ENCODE data around the gene FAAH.
"Not testable (repeated sequence)": the region's sequence is repeated elsewhere in the genome, so short reads cannot be mapped to it uniquely, and the experiment has no call there.

The FAAH gene

GRCh38 chr1:46394108-46394871 is at the start of gene FAAH:
Gene FAAH, plus strand, starts transcription at chr1:46394317. Its CDS starts 32 bp downstream, at chr1:46394349.
- TF ChIP-seq, protein P1, sequence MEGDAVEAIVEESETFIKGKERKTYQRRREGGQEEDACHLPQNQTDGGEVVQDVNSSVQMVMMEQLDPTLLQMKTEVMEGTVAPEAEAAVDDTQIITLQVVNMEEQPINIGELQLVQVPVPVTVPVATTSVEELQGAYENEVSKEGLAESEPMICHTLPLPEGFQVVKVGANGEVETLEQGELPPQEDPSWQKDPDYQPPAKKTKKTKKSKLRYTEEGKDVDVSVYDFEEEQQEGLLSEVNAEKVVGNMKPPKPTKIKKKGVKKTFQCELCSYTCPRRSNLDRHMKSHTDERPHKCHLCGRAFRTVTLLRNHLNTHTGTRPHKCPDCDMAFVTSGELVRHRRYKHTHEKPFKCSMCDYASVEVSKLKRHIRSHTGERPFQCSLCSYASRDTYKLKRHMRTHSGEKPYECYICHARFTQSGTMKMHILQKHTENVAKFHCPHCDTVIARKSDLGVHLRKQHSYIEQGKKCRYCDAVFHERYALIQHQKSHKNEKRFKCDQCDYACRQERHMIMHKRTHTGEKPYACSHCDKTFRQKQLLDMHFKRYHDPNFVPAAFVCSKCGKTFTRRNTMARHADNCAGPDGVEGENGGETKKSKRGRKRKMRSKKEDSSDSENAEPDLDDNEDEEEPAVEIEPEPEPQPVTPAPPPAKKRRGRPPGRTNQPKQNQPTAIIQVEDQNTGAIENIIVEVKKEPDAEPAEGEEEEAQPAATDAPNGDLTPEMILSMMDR (IDR thresholded peaks at IDR 0.05; ENCODE audit: control insufficient read depth, extremely low read depth, insufficient read depth): no peak
- peak; percentile 52 for DNase-seq (ENCODE audit: low read depth)
- peak within 1 kb of the TSS; percentile 97 for H3K4me3 ChIP-seq (ENCODE audit: low read depth, low read length)

DNA sequence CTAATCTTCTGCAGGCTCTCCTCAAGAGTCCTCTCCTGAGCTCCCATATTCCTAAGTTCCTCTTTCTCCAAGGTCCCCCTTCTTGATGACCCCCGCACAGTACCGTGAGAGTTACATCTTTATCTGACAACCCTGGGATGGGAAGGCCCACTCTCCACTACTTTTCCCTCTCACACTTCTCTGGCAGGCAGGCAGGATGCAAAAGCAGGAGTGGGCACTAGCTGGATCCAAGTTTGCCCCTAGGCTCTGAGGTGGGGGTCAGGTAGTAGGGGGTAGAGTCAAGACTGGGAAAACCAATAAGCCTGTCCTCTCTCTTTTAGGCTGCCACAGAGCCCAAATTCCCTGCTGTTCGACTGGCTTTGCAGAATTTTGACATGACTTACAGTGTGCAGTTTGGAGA is 49.6 kb upstream of the FAAH start:
- DNase-seq (ENCODE audit: low read depth): no peak
- TF ChIP-seq, protein P1 (IDR thresholded peaks at IDR 0.05; ENCODE audit: control insufficient read depth, extremely low read depth, insufficient read depth): no peak
- H3K4me3 ChIP-seq (ENCODE audit: low read depth, low read length): no peak overlapping the region

DNA sequence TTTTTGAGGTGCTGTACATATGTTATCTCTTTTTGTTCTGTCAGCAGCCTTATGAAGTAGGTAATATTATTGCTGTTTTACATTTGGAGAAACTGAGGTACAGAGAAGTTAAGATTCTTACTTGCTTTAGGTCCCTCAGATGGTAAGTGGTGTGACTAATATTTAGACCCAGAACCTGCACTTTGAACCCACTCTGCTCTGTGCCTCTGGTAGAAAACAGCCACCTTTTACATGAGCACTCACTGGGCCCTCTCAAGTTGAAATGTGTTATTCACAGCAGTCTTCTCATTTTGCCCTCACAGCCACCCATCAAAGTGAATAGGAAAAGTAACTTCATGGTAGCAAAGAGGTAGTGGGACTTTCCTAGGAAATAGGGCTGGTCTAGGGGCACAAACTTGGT is 48.8 kb upstream of the FAAH start:
- TF ChIP-seq, protein P1 (IDR thresholded peaks at IDR 0.05; ENCODE audit: control insufficient read depth, extremely low read depth, insufficient read depth): no peak
- DNase-seq (ENCODE audit: low read depth): no peak
- no peak overlapping the region for H3K4me3 ChIP-seq (ENCODE audit: low read depth, low read length)

DNA sequence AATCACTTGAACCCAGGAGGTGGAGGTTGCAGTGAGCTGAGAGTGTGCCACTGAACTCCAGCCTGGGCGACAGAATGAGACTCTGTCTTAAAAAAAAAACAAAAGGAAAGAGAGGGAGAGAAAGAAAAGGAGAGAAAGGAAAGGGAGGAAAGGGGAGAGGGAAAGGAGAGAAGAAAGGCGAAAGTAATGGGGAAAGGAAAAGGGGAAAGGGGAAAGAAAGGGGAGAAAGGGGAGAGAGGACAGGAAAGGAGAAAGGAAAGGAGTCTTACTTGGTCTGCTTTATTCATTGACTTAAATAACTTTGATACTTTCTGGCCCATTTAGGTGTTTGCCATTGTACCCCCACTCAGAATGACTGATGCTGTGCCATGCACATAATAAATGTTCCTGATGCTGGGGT is 41.8 kb upstream of the FAAH start:
- no peak overlapping the region for H3K4me3 ChIP-seq (ENCODE audit: low read depth, low read length)
- no peak for DNase-seq (ENCODE audit: low read depth)
- TF ChIP-seq, protein P1 (IDR thresholded peaks at IDR 0.05; ENCODE audit: control insufficient read depth, extremely low read depth, insufficient read depth): no peak

GRCh38 chr1:46355920-46356319 is 38.2 kb upstream of the FAAH start:
- not testable (repeated sequence) for H3K4me3 ChIP-seq (ENCODE audit: low read depth, low read length); DNase-seq (ENCODE audit: low read depth)

DNA sequence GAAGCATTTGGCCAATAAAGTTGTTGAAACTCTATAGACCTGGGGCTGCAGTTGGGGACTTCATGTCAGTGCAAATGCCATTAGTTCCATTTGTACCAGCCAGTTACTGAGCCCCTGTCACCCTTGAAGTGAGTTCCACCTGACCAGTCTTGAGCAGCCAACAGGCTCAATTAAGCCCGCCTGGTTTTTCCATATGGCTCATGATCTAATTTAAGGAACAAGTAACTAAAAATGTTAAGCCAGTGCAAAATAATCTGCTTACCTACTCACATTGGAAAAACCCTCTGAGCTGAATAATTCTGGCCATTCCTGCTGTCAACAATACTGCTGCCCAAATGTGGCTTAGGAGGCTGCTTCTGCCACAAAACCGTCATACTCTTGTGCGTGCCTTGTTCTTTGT is 32.0 kb upstream of the FAAH start:
- no peak overlapping the region for H3K4me3 ChIP-seq (ENCODE audit: low read depth, low read length)
- DNase-seq (ENCODE audit: low read depth): no peak
- TF ChIP-seq, protein P1 (IDR thresholded peaks at IDR 0.05; ENCODE audit: control insufficient read depth, extremely low read depth, insufficient read depth): no peak

- no peak overlapping the region for H3K4me3 ChIP-seq (ENCODE audit: low read depth, low read length)
- no peak for DNase-seq (ENCODE audit: low read depth)
- TF ChIP-seq, protein P1 (IDR thresholded peaks at IDR 0.05; ENCODE audit: control insufficient read depth, extremely low read depth, insufficient read depth): no peak
These were observed 31.0 kb upstream of the FAAH start for GRCh38 chr1:46363121-46363520.
